ENCODE results near the gene DISC1.
"Not testable (repeated sequence)": the region's sequence is repeated elsewhere in the genome, so short reads cannot be mapped to it uniquely, and the experiment has no call there.

Gene DISC1

GRCh38 chr1:231639819-231640218 lies 13.2 kb downstream of the DISC1 start:
- no peak for DNase-seq

DNA sequence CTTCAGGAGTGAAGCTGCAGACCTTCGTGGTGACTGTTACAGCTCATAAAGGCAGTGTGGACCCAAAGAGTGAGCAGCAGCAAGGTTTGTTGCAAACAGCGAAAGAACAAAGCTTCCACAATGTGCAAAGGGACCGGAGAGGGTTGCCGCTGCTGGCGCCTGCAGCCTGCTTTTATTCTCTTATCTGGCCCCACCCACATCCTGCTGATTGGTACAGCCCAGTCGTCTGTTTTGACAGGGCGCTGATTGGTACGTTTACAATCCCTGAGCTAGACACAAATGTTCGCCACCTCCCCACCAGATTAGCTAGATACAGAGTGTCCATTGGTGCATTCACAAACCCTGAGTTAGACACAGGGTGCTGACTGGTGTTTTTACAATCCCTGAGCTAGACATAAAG lies 14.9 kb downstream of the DISC1 start:
- DNase-seq: not testable (repeated sequence)

DNA sequence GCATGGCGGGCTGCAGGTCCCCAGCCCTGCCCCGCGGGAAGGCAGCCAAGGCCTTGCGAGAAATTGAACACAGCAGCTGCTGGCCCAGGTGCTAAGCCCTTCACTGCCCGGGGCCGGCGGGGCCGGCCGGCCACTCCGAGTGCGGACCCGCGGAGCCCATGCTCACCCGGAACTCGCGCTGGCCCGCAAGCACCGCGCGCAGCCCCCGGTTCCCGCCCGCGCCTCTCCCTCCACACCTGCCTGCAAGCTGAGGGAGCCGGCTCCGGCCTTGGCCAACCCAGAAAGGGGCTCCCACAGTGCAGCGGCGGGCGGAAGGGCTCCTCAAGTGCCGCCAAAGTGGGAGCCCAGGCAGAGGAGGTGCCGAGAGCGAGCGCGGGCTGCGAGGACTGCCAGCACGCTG lies 15.5 kb downstream of the DISC1 start:
- DNase-seq: not testable (repeated sequence)

GRCh38 chr1:231642618-231643017 lies 16.0 kb downstream of the DISC1 start:
- DNase-seq: no peak

GRCh38 chr1:231643071-231643934 lies 16.7 kb downstream of the DISC1 start:
- no peak for DNase-seq

DNA sequence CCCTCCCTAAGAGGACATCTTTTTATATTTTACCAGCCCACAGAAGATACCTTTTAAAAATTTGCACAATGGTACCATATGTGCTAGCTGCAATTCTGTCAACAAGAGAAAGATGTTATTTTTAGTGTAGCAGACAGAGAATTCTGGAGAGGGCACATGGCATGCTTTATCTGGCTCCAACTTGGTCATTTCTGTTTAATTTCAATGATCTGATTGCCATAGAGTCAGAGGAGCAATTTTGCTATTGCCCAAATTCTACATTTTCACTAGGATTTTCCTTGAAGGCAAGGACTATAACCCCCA lies 17.3 kb downstream of the DISC1 start:
- no peak for DNase-seq

DNA sequence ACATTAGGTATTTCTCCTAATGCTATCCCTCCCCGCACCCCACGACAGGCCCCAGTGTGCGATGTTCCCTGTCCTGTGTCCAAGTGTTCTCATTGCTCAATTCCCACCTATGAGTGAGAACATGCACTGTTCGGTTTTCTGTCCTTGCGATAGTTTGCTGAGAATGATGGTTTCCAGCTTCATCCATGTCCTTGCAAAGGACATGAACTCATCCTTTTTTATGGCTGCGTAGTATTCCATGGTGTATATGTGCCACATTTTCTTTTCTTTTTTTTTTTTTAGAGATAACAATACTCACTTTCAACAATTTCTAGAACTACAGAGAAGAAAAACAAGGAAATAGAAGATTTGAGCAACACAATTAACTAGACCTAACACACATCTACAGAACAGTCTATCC lies 19.0 kb downstream of the DISC1 start:
- DNase-seq: not testable (repeated sequence)

DNA sequence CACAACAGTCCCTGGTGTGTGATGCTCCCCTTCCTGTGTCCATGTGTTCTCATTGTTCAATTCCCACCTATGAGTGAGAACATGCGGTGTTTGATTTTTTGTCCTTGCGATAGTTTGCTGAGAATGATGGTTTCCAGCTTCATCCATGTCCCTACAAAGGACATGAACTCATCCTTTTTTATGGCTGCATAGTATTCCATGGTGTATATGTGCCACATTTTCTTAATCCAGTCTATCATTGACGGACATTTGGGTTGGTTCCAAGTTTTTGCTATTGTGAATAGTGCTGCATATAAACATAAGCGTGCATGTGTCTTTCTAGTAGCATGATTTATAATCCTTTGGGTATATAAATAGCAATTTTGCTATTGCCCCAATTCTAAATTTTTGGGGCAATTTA lies 19.6 kb downstream of the DISC1 start:
- DNase-seq: not testable (repeated sequence)

- DNase-seq: not testable (repeated sequence)
Observed at GRCh38 chr1:231651621-231652260, 25.2 kb downstream of the DISC1 start.

DNA sequence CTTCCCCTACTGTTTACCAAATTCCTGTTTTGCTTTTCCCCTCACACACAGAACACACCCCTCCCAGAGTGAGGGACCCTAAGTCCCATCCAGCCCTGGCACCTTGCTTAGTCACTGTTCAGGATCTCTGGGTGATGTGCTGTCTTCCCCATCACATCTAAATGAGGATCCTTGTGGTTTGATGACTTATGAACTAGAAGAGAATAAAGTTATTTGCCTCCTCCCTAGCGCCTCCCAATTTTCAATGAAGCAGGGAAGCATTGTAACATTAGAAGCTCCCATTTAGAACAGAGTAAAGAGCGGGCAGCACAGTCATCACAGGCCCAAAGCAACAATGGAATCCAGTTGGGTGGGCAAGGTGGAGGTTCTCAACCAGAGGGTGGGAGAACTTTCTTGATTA lies 27.0 kb downstream of the DISC1 start:
- DNase-seq: peak; percentile 27

GRCh38 chr1:231656741-231657140 lies 30.2 kb downstream of the DISC1 start:
- no peak for DNase-seq

DNA sequence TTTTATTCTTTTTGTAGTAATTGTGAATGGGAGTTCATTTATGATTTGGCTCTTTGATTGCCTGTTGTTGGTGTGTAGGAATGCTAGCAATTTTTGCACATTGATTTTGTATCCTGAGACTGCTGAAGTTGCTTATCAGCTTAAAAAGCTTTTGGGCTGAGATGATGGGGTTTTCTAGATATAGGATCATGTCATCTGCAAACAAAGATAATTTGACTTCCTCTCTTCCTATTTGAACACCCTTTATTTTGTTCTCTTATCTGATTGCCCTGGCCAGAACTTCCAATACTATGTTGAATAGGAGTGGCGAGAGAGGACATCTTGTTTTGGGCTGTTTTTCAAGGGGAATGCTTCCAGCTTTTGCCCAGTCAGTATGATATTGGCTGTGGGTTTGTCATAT lies 31.6 kb downstream of the DISC1 start:
- not testable (repeated sequence) for DNase-seq

DNA sequence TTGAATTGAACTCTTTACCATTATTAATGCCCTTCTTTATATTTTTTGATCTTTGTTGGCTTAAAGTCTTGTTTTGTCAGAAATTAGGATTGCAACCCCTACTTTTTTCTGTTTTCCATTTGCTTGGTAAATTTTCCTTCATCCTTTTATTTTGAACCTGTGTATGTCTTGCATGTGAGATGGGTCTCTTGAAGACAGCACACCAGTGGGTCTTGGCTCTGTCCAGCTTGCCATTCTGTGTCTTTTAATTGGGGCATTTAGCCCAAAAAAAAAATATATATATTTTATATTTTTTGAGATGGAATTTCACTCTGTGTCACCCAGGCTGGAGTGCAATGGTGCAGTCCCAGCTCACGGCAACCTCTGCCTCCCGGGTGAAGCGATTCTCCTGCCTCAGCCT lies 33.6 kb downstream of the DISC1 start:
- DNase-seq: no peak

DNA sequence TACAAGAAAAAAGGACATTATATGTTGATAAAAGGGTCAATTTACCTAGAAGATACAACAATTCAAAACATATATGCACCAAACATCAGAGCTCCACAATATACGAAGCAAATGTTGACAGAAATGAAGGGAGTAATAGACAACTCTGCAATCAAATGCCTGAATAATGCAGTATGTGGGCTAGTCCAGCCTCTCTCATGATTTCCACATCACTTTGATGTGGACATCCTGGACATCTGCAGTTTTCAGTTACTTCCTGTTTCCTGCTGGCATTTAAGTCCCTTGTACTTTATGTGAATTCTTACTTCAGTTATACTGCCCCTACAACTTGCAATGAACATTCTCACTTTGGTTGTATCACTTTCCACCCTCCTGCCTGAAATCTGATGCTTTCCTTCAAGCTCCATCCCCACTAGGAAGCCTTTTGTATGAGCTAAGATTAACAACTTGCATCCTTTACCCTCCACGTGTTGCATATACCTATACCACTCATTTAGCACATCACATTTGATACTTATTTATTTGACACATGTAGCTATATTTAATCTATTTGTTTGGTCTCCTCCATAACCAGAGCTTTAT lies 36.7 kb downstream of the DISC1 start:
- DNase-seq: no peak

GRCh38 chr1:231665101-231665500 lies 38.5 kb downstream of the DISC1 start:
- no peak for DNase-seq

DNA sequence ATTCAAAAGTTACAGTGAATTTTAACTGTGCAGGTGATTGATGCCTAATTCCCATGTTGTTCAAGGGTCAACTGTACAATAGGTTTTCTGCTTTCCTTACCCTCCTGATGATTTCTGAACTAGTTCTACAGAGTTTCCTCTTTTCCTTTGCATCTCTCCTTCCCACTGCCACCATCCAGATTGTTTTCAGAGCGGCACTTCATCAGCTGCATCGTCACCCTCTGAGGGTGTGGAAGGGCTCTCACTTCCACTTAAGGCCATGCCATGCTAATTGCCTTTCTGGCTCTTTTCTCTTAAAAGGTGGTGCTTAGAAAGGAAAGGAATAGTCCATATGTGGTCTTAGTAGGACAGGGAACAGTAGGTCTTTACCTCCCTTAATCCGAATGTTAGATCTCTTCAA lies 39.1 kb downstream of the DISC1 start:
- no peak for DNase-seq

- no peak for DNase-seq
Observed at GRCh38 chr1:231666220-231666936, 39.8 kb downstream of the DISC1 start.

GRCh38 chr1:231666937-231667608 lies 40.5 kb downstream of the DISC1 start:
- no peak for DNase-seq

- no peak for DNase-seq
Observed at GRCh38 chr1:231667896-231668506, 41.4 kb downstream of the DISC1 start.

GRCh38 chr1:231668826-231669225 lies 42.2 kb downstream of the DISC1 start:
- DNase-seq: no peak

DNA sequence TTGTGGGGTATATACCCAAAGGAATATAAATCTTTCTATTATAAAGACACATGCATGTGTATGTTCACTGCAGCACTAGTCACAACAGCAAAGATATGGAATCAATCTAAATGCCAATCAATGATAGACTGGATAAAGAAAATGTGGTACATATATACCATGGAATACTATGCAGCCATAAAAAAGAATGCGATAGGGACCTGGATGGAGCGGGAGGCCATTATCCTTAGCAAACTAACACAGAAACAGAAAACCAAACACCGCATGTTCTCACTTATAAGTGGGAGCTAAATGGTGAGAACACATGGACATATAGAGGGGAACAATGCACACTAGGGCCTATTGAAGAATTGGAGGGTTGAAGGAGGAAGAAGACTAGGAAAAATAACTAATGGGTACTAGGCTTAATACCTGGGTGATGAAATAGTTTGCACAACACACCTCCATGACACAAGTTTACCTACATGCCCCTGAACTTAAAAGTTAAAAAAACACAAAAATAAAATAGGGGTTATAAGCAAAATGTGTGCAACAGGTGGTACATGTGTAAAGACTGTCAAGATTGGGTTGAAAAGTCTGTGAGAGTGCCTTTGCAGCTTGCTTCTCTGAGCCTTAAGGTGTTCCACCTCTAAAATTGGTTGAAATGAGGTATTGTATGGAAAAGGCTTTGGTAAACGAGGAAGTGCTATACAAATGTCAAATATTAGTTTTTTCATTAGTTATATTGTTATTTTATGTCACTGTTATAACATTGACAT lies 43.5 kb downstream of the DISC1 start:
- DNase-seq: not testable (repeated sequence)

- no peak for DNase-seq
Observed at GRCh38 chr1:231670755-231671154, 44.2 kb downstream of the DISC1 start.

All from fibroblast of skin of right quadriceps (primary cell).